SK-N-MC (cell line): ENCODE results near the gene GPR152.

Experiments used
- EZH2 ChIP-seq: fragments of 200-600 bp; sonication (generic); IDR thresholded peaks from one replicate; pipeline ENCODE4 v1.6.1; 2017; ENCODE audit warnings: antibody characterized with exemption
- FOXP2 ChIP-seq: optimal IDR thresholded peaks from 2 replicates; pipeline ENCODE3; 2011; ENCODE audit warnings: mild to moderate bottlenecking, moderate library complexity; ENCODE audit not compliant: insufficient read depth; ENCODE audit errors: extremely low read length, control extremely low read depth
- POLR2AphosphoS5 ChIP-seq: IDR thresholded peaks from 2 replicates; pipeline ENCODE4 v1.6.1; 2012; ENCODE audit warnings: mild to moderate bottlenecking, low read depth, low read length, borderline replicate concordance

DNA sequence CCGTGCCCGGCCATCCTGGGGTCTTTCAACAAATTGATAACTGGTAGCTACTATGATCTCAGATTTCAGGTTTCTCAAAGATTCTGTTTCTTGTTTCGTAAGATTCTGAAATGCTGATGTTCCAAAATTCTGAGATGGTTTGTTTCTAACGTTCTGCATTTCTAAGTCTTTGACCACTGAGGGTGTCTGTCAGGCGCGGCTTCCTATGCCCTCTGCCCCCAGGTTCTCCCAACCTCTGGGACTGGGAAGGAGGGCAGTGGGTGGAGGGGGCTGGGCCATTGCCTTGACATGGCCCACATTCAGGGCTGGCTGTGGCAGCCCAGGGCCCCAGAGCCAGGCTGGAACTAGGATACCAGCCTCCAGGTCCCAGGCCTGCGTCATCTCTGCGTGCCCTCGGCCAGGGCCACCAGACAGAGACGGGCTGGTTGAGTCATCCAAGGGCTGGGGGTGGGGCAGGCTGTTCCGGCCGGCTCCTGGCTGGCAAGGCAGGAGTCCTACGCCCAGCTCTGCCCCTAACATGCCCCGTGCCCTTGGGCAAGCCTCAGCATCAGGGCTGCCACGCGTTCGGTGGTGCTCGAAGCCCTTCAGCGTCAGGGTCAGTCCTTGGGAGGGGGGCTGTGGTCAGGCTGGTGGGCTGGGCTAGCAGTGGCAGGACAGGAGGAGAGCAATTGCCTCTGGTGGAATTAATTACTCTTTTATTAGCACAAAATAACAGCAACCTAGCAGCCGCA, 11.3 kb upstream of the GPR152 start:
- TF ChIP-seq POLR2AphosphoS5 (no peak; the same call in 1 of the 2 replicates), EZH2 (no peak), FOXP2 (no peak)
